Gastrocnemius medialis (tissue), 4 donors: ENCODE measurements around the gene XRCC3. TPM values are rescaled to one million over a fixed set of nuclear protein-coding genes. Genes with fewer than 3 reads are reported as not detected.

Experiments used
- ATAC-seq, 2 donors: fragments of 150-250 bp; one replicate each; pipeline ENCODE4 v1.9.1; 2016
- DNase-seq, 2 donors: peaks; one replicate each; pipeline ENCODE4 v3.0.0-alpha.2; 2019
- H3K27ac ChIP-seq, 4 donors: fragments of 200-600 bp; sonication (generic); 1 replicate in 1 of 4; 2 replicates in 3 of 4; pipeline ENCODE4 v1.5.1; 2016 to 2018; ENCODE audit warnings: mild to moderate bottlenecking in 2 of 4, moderate library complexity in 1 of 4
- H3K27me3 ChIP-seq, 3 donors: fragments of 200-600 bp; sonication (generic) in 2 of 3; 1 replicate in 1 of 3; 2 replicates in 2 of 3; pipeline versions ENCODE4 v1.5.1 to v1.6.0; 2016 to 2019; ENCODE audit warnings: mild to moderate bottlenecking in 1 of 3, moderate library complexity in 1 of 3
- H3K36me3 ChIP-seq, 2 donors: fragments of 200-600 bp; sonication (generic) in 1 of 2; one replicate each; pipeline ENCODE4 v1.5.1; 2017 to 2018
- H3K4me1 ChIP-seq, 2 donors: fragments of 200-600 bp; sonication (generic) in 1 of 2; one replicate each; pipeline ENCODE4 v1.5.1; 2016 to 2017; ENCODE audit warnings: mild to moderate bottlenecking in 2 of 2
- H3K4me3 ChIP-seq, 4 donors: fragments of 200-600 bp; sonication (generic) in 3 of 4; 1 replicate in 1 of 4; 2 replicates in 3 of 4; pipeline ENCODE4 v1.5.1; 2016 to 2019; ENCODE audit warnings: mild to moderate bottlenecking in 2 of 4
- H3K9me3 ChIP-seq, 3 donors: fragments of 200-600 bp; sonication (generic) in 2 of 3; 1 replicate in 1 of 3; 2 replicates in 2 of 3; pipeline ENCODE4 v1.5.1; 2016 to 2019
- POLR2A ChIP-seq, 2 donors: fragments of 450-650 bp; IDR thresholded peaks; one replicate each; pipeline ENCODE4 v1.6.1; 2017; ENCODE audit warnings: antibody characterized with exemption in 2 of 2, mild to moderate bottlenecking in 2 of 2, moderate library complexity in 2 of 2
- in situ Hi-C, 4 donors: fragments of 200-750 bp; cut with MboI; loops; one replicate each; pipeline versions ENCODE4 v1.15.0 to v1.8.0; 2017; ENCODE audit warnings: low sequenced_read_pairs in 4 of 4
- intact Hi-C: fragments of 100-400 bp; cut with DNase I; formaldehyde crosslinking; loops from one replicate; pipeline ENCODE4 v1.15.1; 2023; ENCODE audit warnings: low total_unique reads
- total RNA-seq, 4 donors: library from RNA; depleted of rRNA; stranded (reverse); fragments of >200 nt; gene quantifications; one replicate each; pipeline versions ENCODE4 v1.1.0 to v1.2.3, GENCODE V29; 2016
- TF ChIP-seq, protein P1 (sequence below), 5 experiments: fragments of 450-650 bp in 3 of 5; fragments of 200-600 bp in 2 of 5; sonication (generic) in 2 of 5; IDR thresholded peaks in 4 of 5; conservative IDR thresholded peaks in 1 of 5; 1 replicate in 4 of 5; 2 replicates in 1 of 5; pipeline ENCODE4 v1.5.1; 2016 to 2019; ENCODE audit warnings: antibody characterized with exemption in 5 of 5, mild to moderate bottlenecking in 3 of 5, moderate library complexity in 3 of 5

The XRCC3 gene
- total RNA-seq, 4 donors from 2014 or later = 1.3 to 26.5 (median 3.0) TPM

DNA sequence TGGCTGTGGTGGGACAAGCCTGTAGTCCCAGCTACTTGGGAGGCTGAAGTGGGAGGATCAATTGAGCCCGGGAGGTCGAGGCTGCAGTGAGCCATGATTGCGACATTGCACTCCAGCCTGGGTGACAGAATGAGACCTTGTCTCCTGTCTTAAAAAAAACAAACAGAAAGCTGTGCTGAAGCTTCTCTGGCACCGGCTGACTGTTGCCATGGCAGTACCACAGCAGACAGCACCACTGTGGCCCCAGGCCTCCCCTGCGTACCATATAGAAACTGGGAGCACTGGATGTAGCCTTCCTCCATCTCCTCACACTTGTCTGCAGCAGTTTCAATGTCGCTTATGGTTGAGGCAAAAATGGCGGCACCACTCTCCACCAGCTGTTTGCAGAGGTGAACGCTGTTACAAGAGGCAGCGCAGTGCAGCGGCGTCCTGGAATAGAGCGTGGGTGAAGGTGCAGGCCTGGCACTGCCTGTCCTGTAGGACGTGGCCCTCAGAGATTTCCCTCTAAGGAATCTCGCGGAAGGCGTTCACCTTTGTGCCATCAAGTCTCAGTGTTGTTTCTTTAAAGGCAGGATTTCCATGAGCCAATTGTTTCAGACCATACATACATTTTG, 22.3 kb upstream of the XRCC3 start:
- ATAC-seq (no peak), DNase-seq (no peak)
- H3K27ac ChIP-seq = peak overlapping the region in 2 of 4 donors; percentile 54 to 77
- H3K4me1 ChIP-seq = peaks cover 0 to 26% of the 10 kb centered on the region in 2 donors
- in situ Hi-C loops (no loop called here), intact Hi-C loops (no loop called here)
- no peak overlapping the region for H3K4me3 ChIP-seq
- no peaks in the 10 kb centered on the region for H3K27me3 ChIP-seq
- H3K9me3 ChIP-seq = no peaks in the 10 kb centered on the region
- TF ChIP-seq, protein P1, sequence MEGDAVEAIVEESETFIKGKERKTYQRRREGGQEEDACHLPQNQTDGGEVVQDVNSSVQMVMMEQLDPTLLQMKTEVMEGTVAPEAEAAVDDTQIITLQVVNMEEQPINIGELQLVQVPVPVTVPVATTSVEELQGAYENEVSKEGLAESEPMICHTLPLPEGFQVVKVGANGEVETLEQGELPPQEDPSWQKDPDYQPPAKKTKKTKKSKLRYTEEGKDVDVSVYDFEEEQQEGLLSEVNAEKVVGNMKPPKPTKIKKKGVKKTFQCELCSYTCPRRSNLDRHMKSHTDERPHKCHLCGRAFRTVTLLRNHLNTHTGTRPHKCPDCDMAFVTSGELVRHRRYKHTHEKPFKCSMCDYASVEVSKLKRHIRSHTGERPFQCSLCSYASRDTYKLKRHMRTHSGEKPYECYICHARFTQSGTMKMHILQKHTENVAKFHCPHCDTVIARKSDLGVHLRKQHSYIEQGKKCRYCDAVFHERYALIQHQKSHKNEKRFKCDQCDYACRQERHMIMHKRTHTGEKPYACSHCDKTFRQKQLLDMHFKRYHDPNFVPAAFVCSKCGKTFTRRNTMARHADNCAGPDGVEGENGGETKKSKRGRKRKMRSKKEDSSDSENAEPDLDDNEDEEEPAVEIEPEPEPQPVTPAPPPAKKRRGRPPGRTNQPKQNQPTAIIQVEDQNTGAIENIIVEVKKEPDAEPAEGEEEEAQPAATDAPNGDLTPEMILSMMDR (IDR thresholded peaks at IDR 0.05 in 4 of 5, conservative IDR thresholded peaks at IDR 0.05 in 1 of 5) = no peak
- TF ChIP-seq POLR2A (IDR thresholded peaks at IDR 0.05) = no peak
- peaks cover 0 to 50% of the 10 kb centered on the region in 2 donors for H3K36me3 ChIP-seq

DNA sequence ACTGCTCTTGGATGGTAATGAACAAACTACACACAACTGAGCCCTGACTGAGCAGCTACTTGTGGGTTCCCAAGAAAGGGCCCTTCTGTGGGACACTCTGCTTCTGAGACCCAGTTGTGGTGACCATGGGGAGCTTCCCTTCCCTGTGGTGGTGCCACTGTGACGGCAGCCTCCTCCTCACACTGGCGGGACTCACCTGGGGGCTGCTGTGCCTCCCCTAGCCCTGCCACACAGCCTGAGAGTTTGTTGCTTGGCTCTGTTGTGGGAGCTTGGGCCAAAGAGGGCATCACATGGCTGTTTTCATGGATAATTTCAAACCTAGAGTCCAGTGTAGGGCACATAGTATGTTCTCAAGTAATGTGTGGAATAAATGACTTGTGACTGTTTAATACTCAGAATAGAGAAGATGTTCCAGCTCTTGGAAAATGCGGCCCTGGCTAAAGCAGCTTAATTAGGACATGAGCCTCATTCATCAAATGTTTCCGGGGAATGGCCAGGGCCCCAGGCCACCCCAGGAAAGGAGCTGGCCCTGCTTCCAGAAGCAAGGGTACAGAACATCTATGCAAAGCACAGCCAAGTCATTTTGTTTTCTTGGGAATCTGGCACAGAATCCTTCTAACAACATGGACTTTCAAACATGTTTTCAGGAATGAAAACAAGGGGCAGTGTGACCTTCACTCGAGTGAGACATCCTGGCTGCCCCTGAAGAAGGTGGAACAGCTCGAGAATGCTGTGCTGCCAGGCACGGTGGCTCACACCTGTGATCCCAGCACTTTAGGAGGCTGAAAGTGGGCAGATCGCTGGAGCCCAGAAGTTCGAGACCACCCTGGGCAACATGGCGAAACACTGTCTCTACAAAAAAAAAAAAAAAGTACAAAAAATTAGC, 21.5 kb upstream of the XRCC3 start:
- no peaks in the 10 kb centered on the region for H3K27me3 ChIP-seq
- H3K9me3 ChIP-seq = no peaks in the 10 kb centered on the region
- H3K4me3 ChIP-seq = no peak overlapping the region
- no peak for DNase-seq
- TF ChIP-seq, protein P1 (IDR thresholded peaks at IDR 0.05 in 4 of 5, conservative IDR thresholded peaks at IDR 0.05 in 1 of 5) = no peak
- no peak for TF ChIP-seq POLR2A (IDR thresholded peaks at IDR 0.05)
- peaks cover 0 to 26% of the 10 kb centered on the region in 2 donors for H3K4me1 ChIP-seq
- peaks cover 0 to 50% of the 10 kb centered on the region in 2 donors for H3K36me3 ChIP-seq
- intact Hi-C loops = no loop called here
- peak; percentile 24 to 65 for ATAC-seq
- in situ Hi-C loops = no loop called here
- H3K27ac ChIP-seq = peak overlapping the region in 3 of 4 donors; percentile 37 to 77 (median 54)

DNA sequence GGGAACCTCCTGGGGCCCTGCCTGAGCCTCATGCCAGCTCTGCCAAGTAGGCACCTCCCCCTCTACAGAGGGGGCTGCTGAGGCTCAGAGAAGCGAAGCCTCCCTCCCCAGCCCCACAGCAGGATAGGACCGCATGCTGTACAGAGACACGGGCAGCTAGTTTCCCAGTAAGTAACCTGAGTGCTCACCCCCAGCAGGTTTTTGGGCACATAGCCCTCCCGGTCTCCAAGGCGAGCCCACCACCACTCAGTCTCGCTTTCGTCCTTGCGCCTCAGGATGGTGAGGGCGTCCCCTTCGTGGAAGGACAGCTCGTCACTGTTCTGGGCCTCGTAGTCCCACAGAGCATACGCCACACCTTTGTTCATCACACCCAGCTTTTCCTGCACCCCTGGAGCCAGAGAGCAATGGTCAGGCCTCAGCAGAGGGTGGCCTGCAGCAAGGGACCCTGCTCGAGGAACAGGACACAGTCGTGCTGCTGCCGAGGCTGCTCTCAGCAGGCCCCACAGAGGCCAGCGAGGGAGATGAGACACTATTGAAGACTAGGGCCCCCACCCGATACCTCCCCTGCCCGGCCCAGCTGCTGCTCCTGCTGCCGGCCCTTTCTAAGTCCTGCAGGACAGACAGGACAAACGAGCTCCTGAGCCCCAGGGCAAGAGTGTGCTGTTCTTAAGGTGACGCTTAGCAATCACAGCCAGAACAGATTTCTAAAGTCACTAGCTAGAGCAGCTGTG, 20.7 kb upstream of the XRCC3 start:
- H3K27ac ChIP-seq = peak overlapping the region in 3 of 4 donors; percentile 37 to 77 (median 54)
- TF ChIP-seq, protein P1 (IDR thresholded peaks at IDR 0.05 in 4 of 5, conservative IDR thresholded peaks at IDR 0.05 in 1 of 5) = no peak
- TF ChIP-seq POLR2A (IDR thresholded peaks at IDR 0.05) = no peak
- in situ Hi-C loops = no loop called here

DNA sequence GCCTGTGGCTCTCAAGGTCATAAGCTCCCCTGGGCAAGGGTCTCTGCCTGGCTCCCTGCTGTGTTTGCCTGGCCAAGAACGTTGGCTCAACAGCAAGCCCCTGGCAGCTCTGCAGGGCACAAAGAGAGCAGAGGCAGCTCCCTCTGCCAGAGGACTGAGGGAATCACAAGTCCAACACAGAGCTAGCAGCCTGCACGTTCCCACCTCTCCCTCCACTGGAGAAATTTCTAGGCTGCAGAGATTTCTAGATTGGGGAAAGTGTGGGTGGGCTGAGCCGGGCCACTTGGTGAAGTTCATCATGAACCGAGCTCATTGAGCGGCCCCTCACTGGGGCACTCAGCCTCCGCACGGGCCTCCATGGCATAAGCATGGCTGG, 20.2 kb upstream of the XRCC3 start:
- Histone ChIP-seq H3K9me3 (no peaks in the 10 kb centered on the region), H3K27me3 (no peaks in the 10 kb centered on the region), H3K36me3 (peaks cover 0 to 42% of the 10 kb centered on the region in 2 donors), H3K27ac (peak overlapping the region in 2 of 4 donors; percentile 31 to 77), H3K4me3 (no peak overlapping the region), H3K4me1 (peaks cover 0 to 27% of the 10 kb centered on the region in 2 donors)
- intact Hi-C loops = no loop called here
- TF ChIP-seq POLR2A (IDR thresholded peaks at IDR 0.05) = no peak
- TF ChIP-seq, protein P1 (IDR thresholded peaks at IDR 0.05 in 4 of 5, conservative IDR thresholded peaks at IDR 0.05 in 1 of 5) = no peak
- no peak for DNase-seq
- ATAC-seq = no peak
- in situ Hi-C loops = no loop called here

More for the DNA sequence above, 20.7 kb upstream of the XRCC3 start:
- intact Hi-C loops = no loop called here
- Histone ChIP-seq H3K9me3 (no peaks in the 10 kb centered on the region), H3K27me3 (no peaks in the 10 kb centered on the region), H3K4me1 (peaks cover 0 to 26% of the 10 kb centered on the region in 2 donors), H3K4me3 (no peak overlapping the region), H3K36me3 (peaks cover 0 to 48% of the 10 kb centered on the region in 2 donors)
- DNase-seq = no peak
- ATAC-seq = no peak
